Stimulated activated CD4-positive, alpha-beta T cell treated with anti-CD3 and anti-CD28 coated beads, TNF-alpha, amount 100 ng/mL, for 4 hours (primary cell): Measurements from ENCODE around the gene BBS12.
A peak's percentile ranks its signal among the peaks of the same experiment; 100 is the strongest.

Experiments
- DNase-seq, 3 experiments: peaks; one replicate each; pipeline ENCODE4 v3.0.0-alpha.2; 2020; ENCODE audit warnings: low read depth in 3 of 3

The BBS12 gene

GRCh38 chr4:122715221-122715620 lies 17.3 kb upstream of the BBS12 start:
- no peak for DNase-seq

GRCh38 chr4:122716825-122717448 lies 15.6 kb upstream of the BBS12 start:
- peak; percentile 51 to 62 (median 58) for DNase-seq

DNA sequence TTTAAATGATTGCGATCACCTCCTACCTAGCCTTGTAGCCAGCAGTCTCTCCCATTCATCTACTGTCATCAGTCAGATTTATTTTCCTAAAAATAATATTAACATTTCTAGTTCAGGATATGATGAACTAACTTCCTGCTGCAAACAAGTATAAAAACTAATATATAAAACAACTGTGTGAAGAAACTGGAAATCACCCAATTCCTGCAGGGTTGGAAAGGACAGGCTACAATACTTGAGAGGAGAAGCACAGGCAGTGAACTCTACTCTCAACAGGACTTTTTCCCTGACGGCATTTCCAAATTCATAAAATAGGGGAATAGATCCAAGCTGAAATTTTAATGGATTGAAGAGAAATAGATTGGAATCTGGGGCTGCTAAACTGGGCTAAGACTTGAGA lies 14.2 kb upstream of the BBS12 start:
- no peak for DNase-seq

GRCh38 chr4:122722256-122722655 lies 10.2 kb upstream of the BBS12 start:
- no peak for DNase-seq

GRCh38 chr4:122728856-122729255 lies 3.6 kb upstream of the BBS12 start:
- DNase-seq = no peak

DNA sequence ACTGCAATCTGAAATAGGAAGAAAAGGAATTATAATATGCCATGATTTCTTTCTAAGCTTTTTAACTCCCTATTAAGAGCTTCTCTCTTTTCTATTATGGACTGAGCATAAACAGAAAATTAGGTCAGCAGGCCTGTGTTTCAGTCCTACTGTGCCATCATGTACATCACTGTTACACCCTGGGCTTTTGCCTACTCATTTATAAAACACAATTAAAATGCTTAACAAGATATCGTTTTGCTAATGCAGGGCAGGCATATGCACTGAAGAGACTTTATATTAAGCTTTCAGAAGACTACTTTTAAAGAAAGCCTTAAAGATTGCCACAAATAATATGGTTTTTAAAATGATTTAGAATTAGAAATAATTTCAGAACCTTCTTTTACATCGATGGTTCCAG lies 828 bp upstream of the BBS12 start:
- no peak for DNase-seq

- DNase-seq = no peak
Observed at GRCh38 chr4:122733787-122734120, 1.2 kb downstream of the BBS12 start.

GRCh38 chr4:122739174-122739573 lies 6.7 kb downstream of the BBS12 start:
- no peak for DNase-seq

DNA sequence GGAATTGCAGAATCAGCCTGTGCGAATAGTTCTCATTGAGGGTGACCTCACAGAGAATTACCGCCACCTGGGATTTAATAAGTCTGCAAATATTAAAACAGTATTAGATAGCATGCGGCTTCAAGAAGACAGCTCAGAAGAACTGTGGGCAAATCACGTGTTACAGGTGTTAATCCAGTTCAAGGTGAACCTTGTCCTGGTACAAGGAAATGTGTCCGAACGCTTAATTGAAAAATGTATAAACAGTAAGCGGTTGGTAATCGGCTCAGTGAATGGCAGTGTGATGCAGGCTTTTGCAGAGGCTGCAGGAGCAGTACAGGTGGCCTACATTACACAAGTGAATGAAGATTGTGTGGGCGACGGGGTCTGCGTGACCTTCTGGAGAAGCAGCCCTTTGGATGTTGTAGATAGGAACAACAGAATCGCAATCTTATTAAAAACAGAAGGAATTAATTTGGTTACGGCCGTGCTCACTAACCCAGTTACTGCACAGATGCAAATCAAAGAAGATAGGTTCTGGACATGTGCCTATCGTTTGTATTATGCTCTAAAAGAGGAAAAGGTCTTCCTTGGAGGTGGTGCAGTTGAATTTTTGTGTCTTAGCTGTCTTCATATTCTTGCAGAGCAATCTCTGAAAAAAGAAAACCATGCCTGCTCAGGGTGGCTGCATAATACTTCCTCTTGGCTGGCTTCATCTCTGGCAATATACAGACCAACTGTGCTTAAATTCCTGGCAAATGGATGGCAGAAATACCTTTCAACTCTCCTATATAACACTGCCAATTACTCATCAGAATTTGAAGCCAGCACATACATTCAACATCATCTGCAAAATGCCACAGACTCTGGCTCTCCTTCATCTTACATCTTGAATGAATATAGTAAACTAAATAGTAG lies 10.7 kb downstream of the BBS12 start:
- no peak for DNase-seq

DNA sequence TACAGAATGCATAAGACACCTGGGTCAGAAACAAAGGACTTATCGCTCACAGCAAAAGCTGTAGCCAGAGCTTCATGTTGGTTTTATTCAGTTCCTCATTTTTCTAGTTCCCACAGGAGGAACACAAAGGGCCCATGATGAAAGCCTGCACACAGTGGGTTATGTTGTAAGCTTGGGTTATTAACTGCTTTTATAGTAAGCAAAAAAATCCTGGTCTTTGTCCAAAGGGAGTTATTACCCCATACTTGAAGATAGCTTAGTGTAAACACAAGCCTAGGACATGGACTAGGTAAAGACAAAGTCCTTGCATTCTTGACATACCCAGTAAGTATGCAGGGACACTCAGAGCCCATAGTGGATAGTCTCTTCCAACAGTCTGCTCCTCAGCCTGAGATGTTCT lies 11.7 kb downstream of the BBS12 start:
- no peak for DNase-seq

- no peak for DNase-seq
Observed at GRCh38 chr4:122746485-122746965, 14.0 kb downstream of the BBS12 start.

- DNase-seq = no peak
Observed at GRCh38 chr4:122747068-122747467, 14.6 kb downstream of the BBS12 start.

DNA sequence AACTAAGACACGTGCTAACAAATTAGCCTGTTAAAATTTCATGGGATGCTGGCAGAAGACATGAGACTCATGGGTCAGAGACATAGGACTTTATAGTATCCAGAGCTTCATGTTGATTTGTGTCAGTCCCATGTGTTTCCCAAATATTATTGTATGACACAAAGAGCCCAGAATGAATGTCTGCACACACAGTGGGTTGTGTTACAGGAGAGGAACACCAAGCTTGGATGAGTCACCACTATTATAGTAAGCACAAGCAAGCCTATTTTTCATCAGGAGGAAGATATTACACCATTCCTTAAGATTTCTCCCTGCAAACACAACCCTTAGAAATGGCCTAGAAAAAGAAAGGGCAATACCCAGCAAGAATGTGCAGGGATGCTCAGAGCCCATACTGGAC lies 15.4 kb downstream of the BBS12 start:
- DNase-seq = no peak

DNA sequence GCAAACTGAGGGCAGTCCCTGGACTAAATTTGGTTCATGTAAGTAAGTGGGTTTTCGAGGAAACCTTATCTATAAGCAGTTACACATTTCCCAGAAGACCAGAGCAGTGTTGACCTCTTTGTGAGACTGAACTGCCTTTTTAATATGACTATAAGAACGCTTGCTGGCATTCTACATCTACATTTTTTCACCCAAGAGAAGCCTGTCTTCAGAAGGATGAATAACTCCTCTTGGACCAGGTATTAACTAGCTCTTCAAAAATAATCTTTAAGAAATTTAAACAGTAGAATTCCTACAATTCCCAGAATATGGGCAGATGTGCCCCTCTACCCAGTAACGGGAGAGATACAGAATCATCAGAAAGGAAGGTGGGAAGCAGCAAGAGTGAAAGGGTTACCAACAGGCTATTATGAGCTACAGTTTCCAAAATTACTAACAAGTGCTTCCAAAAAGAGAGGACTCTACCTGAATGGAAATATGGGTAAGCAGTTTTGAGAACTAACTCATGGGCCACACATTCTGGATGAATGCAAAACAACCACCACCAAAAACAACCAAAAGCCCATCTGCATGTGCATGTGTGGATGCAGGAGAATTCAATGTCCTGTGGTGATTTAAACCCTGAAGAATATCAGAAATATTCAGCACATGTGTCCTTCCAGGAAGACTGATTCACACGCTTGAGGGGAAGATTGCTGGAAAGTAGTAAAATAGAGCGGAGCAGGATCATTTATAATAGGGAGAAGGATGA lies 17.4 kb downstream of the BBS12 start:
- DNase-seq = no peak

GRCh38 chr4:122755675-122756074 lies 23.2 kb downstream of the BBS12 start:
- DNase-seq = no peak

- DNase-seq = no peak
Observed at GRCh38 chr4:122758033-122758432, 25.5 kb downstream of the BBS12 start.

GRCh38 chr4:122759639-122760310 lies 27.3 kb downstream of the BBS12 start:
- no peak for DNase-seq

- DNase-seq = no peak
Observed at GRCh38 chr4:122762520-122762919, 30.0 kb downstream of the BBS12 start.

- DNase-seq = no peak
Observed at GRCh38 chr4:122762966-122763716, 30.6 kb downstream of the BBS12 start.

GRCh38 chr4:122764071-122764820 lies 31.7 kb downstream of the BBS12 start:
- no peak for DNase-seq

DNA sequence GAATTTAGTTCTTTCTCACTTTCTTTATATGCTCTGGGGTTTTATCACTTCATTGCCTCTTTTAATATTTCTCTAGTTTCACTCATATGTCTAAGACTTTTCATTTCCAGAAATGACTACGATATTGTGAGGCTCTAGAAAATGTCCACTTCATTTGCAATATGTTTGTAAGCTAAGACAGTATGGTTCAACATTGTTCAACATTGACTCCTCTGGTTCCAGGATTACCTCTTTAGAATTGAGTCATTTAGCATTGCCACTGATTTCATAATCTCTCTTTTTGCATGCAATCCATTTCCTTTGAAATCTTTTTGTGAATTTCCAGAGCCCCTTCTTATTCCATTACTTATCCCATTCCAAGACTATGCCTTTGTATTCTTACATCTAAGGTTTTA lies 32.3 kb downstream of the BBS12 start:
- no peak for DNase-seq
